NCI-H2107 treated with DMSO at 0.1 percent for 48 hours (cell line): ENCODE measurements around the gene DLX2.

Experiments
- DNase-seq: peaks from one replicate; lab custom pipeline; 2025; ENCODE audit not compliant: unreplicated experiment; lab: John Stamatoyannopoulos, UW

DLX2 gene

DNA sequence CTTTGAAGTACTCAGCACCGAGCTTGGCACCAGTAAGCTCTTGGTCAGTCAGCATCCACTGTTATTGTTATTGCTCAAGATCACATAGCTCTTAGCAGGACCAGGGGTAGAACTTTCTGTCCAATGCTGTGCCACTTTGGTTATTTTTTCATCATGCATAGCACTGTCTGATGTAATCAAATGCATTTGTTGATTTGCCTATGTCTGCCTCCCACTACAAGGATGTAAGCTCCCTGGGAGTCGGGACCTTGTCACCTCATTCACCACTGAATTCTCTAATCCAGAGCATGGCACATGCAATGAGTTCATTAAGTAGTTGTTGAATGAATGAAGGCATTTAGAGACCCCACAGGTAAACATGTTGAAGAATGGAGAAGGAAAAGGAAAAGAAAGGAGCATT lies 46.4 kb downstream of the DLX2 start:
- DNase-seq: no peak

DNA sequence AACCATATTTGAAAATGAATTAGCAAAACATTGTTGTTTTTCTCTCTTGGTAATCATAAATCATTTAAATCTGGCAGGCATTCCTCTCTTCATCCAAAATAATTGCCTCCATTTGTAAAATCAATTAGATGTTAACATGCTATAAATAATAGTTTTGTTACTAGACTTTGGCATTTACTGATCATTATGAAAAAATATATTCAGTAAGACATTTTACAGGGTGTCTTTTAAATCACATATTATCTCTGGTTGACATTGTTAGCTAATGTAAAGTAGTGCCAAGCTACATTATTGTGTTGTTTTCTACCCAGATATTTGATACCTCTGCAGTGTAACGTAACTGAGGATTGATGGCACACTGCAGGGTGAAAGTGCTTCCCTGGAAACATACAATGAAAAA lies 49.2 kb downstream of the DLX2 start:
- DNase-seq: no peak

DNA sequence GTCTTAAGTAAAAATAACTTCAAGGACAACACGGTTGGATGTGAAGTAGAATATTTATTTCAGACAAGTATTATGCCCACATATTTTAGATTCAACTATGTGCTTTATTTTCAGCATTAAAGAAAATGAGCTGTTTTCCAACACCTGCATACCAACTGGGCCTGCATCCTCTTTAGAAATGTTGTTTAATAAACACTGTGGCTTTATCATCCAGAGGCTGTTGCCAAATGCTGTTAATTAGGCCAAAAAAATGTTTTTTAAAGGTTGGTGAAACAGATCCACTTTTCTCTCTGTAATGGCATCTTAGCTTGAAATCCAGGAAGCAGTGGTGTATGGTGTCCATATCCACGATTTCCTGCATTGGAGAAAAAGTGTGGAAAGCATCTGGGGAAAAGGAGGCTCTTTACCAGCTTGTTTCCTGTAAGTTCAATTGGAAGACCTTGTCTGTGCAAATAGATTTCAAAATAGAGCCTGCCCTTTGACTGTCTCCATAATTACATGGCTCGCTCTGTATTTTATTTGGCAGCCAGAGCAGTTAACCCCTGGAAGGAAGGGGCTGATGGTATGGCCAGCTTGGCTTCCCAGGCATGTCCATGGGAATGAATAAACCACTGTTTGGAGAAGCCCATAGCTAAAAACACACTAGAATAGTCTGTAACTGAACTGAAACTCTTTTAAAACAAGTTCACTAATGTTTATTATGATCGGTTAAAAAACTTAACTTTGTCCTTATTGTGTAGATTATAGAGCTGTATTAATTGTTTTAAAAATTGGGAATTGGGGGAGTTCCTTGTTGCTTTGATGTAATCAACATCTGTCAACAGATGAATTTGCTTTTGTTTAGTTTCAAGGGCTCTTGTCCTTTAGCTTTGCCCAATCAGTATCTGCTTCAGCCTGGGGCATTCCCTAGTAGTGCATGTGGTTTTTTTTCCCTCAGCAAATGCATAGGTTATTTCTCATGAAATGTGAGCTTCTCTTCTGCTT lies 50.4 kb downstream of the DLX2 start:
- peak; percentile 69 for DNase-seq

DNA sequence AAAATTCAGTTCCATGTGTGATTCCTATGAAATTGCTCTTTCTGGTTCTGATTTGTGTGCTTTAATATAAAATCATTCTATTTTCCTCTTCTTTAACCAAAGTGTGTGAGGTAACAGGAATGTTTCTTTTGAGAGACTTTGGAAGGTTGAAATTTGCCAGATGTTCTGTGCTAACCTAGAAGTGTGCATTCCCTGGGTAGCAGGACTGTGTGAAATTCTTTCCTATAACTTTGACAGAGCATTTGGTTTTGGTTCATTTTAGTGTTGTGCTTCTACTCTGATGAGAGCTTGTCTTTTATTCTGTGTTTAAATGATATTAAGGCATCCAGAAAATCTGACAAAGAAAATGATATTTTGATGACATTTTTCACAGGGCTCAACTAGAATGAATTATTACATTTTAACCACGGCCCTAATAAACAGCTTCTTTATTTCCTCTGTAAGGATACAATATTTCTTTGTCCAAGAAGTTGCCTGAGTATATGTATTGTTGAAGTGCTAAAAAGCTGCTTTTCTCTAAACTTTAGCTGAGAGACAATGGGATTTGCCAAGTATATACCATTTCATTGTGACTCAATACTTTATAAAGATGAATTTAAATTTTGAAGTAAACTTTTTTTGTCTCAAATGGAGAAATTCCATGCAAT lies 52.1 kb downstream of the DLX2 start:
- no peak for DNase-seq

DNA sequence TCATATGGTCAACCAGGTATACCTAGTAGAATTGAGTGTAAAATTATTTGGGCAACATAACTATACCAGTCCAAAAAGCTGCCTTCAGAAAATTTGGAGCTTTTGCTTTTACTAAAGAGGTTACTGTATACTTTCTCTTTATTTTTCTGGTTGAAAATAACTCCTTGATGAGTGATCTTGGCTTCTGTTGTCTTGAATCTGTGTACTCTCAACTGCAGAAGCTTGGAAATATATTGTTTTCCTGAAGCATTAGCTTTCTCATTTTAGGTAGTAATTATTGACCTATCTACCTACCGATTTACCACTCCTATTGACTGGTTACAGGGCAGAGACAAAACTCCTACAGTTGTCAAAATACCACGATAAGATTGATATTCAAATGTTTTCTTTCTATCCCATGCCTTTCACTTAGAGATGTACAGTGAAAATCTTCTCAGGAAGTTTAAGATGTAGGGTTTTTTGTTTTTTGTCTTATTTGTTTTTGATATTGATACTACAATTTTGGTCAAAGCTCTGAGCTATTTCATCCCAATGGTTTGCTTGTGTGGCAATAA lies 53.1 kb downstream of the DLX2 start:
- no peak for DNase-seq
